GM23248 (cell line): ENCODE results near the gene AAK1.

ENCODE experiments used
- EZH2 ChIP-seq: fragments of 200-600 bp; sonication (generic); IDR thresholded peaks from 2 replicates; pipeline ENCODE4 v1.6.1; 2018; ENCODE audit warnings: antibody characterized with exemption, mild to moderate bottlenecking; ENCODE audit not compliant: insufficient read depth, poor library complexity, severe bottlenecking
- EZH2phosphoT487 ChIP-seq: fragments of 200-600 bp; sonication (generic); IDR thresholded peaks from 2 replicates; pipeline ENCODE4 v1.6.1; 2018; ENCODE audit warnings: antibody characterized with exemption, moderate library complexity, mild to moderate bottlenecking, low read depth; ENCODE audit not compliant: insufficient read depth

DNA sequence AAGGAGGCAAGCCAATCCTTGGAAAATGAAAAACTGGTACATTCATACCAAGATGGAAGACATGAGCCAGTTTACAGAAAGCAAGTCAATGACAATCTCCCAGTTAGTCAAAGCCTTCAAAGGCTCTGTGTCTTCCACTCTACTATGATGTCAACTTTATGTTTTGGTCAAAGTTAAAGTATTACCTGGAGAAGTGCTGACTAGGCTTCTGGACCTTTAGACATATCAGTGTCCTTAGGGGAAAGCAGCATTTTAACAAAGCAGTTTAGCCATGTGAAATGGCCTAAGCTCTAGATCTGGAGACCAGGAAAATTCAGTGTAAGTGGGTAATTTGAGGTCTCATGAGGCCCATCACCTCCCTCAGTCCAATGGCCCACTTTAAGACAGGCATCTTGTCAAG, 30.8 kb downstream of the AAK1 start:
- TF ChIP-seq EZH2: no peak
- no peak for TF ChIP-seq EZH2phosphoT487
